Lung microvascular endothelial cell (primary cell): ENCODE measurements around the gene SRPK2. TPM values are rescaled to one million over a fixed set of nuclear protein-coding genes. Genes with fewer than 3 reads are reported as not detected.
"Not testable (repeated sequence)": the region's sequence is repeated elsewhere in the genome, so short reads cannot be mapped to it uniquely, and the experiment has no call there.

Source experiments
- DNase-seq, 2 donors: peaks; one replicate each; pipeline versions ENCODE4 v3.0.0 to v3.0.0-alpha.2; 2010; ENCODE audit warnings: low read depth in 2 of 2
- total RNA-seq: library from RNA; depleted of rRNA; stranded (reverse); fragments of >200 nt; gene quantifications from 2 replicates; pipeline ENCODE4 v1.2.1, GENCODE V29; 2014

SRPK2 gene
- total RNA-seq, 1 donor from 2014 or later = 54.4 TPM

- no peak for DNase-seq
Observed at GRCh38 chr7:105267244-105267643, 121.5 kb downstream of the SRPK2 start.

- DNase-seq = no peak
Observed at GRCh38 chr7:105264707-105265106, 124.0 kb downstream of the SRPK2 start.

- DNase-seq = peak in 1 of 2 donors; percentile 20
Observed at GRCh38 chr7:105261689-105262088, 127.0 kb downstream of the SRPK2 start.

GRCh38 chr7:105260201-105260871, 128.4 kb downstream of the SRPK2 start:
- not testable (repeated sequence) for DNase-seq

GRCh38 chr7:105258919-105259318, 129.8 kb downstream of the SRPK2 start:
- DNase-seq = not testable (repeated sequence)

- DNase-seq = no peak
Observed at GRCh38 chr7:105257338-105257737, 131.4 kb downstream of the SRPK2 start.

GRCh38 chr7:105256761-105257231, 131.9 kb downstream of the SRPK2 start:
- no peak for DNase-seq

GRCh38 chr7:105250706-105251105, 138.0 kb downstream of the SRPK2 start:
- no peak for DNase-seq

GRCh38 chr7:105250239-105250638, 138.5 kb downstream of the SRPK2 start:
- DNase-seq = no peak

- DNase-seq = no peak
Observed at GRCh38 chr7:105249216-105249615, 139.5 kb downstream of the SRPK2 start.

GRCh38 chr7:105246679-105247078, 142.0 kb downstream of the SRPK2 start:
- no peak for DNase-seq

- DNase-seq = no peak
Observed at GRCh38 chr7:105246256-105246655, 142.5 kb downstream of the SRPK2 start.

GRCh38 chr7:105245398-105246114, 143.2 kb downstream of the SRPK2 start:
- no peak for DNase-seq

- DNase-seq = peak in 1 of 2 donors; percentile 31
Observed at GRCh38 chr7:105244594-105244993, 144.1 kb downstream of the SRPK2 start.

- no peak for DNase-seq
Observed at GRCh38 chr7:105241198-105241597, 147.5 kb downstream of the SRPK2 start.

GRCh38 chr7:105238198-105238765, 150.4 kb downstream of the SRPK2 start:
- no peak for DNase-seq

- DNase-seq = no peak
Observed at GRCh38 chr7:105234886-105235285, 153.8 kb downstream of the SRPK2 start.

- DNase-seq = not testable (repeated sequence)
Observed at GRCh38 chr7:105232829-105233291, 155.9 kb downstream of the SRPK2 start.

GRCh38 chr7:105230486-105230885, 158.2 kb downstream of the SRPK2 start:
- no peak for DNase-seq

- DNase-seq = no peak
Observed at GRCh38 chr7:105229641-105230040, 159.1 kb downstream of the SRPK2 start.

- DNase-seq = no peak
Observed at GRCh38 chr7:105228555-105228954, 160.2 kb downstream of the SRPK2 start.

- no peak for DNase-seq
Observed at GRCh38 chr7:105227391-105227790, 161.3 kb downstream of the SRPK2 start.
